Measurements from ENCODE around the gene NCKAP1.

- TF ChIP-seq PRDM15 (CRISPR knock-in tag; IDR thresholded peaks at IDR 0.05) (no peak), CTCF (IDR thresholded peaks at IDR 0.05) (no peak), ZNF138 (CRISPR knock-in tag; conservative IDR thresholded peaks at IDR 0.05) (no peak), JUN (CRISPR knock-in tag; IDR thresholded peaks at IDR 0.05) (no peak), CREB1 (CRISPR knock-in tag; IDR thresholded peaks at IDR 0.05) (no peak), MYBL2 (CRISPR knock-in tag; IDR thresholded peaks at IDR 0.05) (no peak), TEAD4 (CRISPR knock-in tag; IDR thresholded peaks at IDR 0.05) (no peak)
These were observed 16.6 kb downstream of the NCKAP1 start for GRCh38 chr2:183021613-183022012.

All from WTC11 (cell line).